ENCODE data around the gene POLR3GL.

The POLR3GL gene

GRCh38 chr1:145960468-145961108 lies 3.9 kb upstream of the POLR3GL start:
- no CpG with 5 or more reads among the region's 44 CpGs for WGBS, 2 donors (ENCODE audit: extremely low coverage in 2 of 2, insufficient read length in 2 of 2, insufficient replicate concordance in 1 of 2)
- Histone ChIP-seq H3K36me3 (replicated peaks in 1 of 2; ENCODE audit: control insufficient read depth in 2 of 2, insufficient read depth in 2 of 2, low read length in 2 of 2) (no peaks in the 10 kb centered on the region), H3K4ac (ENCODE audit: low read length) (no peak overlapping the region), H2BK5ac (ENCODE audit: low read length) (peak overlapping the region; percentile 68), H2AK5ac (ENCODE audit: low read depth, low read length) (no peak overlapping the region), H3K4me1 (ENCODE audit: control insufficient read depth in 2 of 2, insufficient read depth in 1 of 2, low read depth in 1 of 2, low read length in 2 of 2) (peaks cover 13 to 45% of the 10 kb centered on the region in 2 donors), H3K27me3 (ENCODE audit: control insufficient read depth in 3 of 3, insufficient read depth in 3 of 3, low read depth in 1 of 3, low read length in 3 of 3) (peaks cover 0 to 51% (median 18%) of the 10 kb centered on the region in 3 experiments), H2BK12ac (ENCODE audit: low read length) (no peak overlapping the region), H3K14ac (ENCODE audit: low read length) (peak overlapping the region; percentile 33), H3K23ac (ENCODE audit: low read depth, low read length, poor library complexity) (no peak overlapping the region), H2BK120ac (ENCODE audit: low read depth, low read length) (no peak overlapping the region), H3K4me2 (ENCODE audit: insufficient read depth, low read length, poor library complexity, severe bottlenecking) (peak overlapping the region; percentile 97), H3K79me1 (ENCODE audit: low read depth, low read length) (no peaks in the 10 kb centered on the region), H3K27ac (replicated peaks; ENCODE audit: low read length) (no peak overlapping the region), H2BK15ac (ENCODE audit: low read length) (peak overlapping the region; percentile 43), H2AFZ (ENCODE audit: low read length) (peak overlapping the region; percentile 96), H4K91ac (ENCODE audit: low read depth, low read length, poor library complexity) (no peak overlapping the region), H3K9ac (ENCODE audit: low read depth, low read length, poor library complexity) (no peak overlapping the region), H3K9me3 (replicated peaks in 1 of 2; ENCODE audit: control insufficient read depth in 2 of 2, insufficient read depth in 1 of 2, low read depth in 1 of 2, low read length in 2 of 2) (peaks cover 0 to 4% of the 10 kb centered on the region in 2 donors), H3K4me3 (ENCODE audit: low read length in 2 of 2) (peak overlapping the region; percentile 66 to 78), H4K8ac (ENCODE audit: low read depth, low read length) (no peak overlapping the region), H3K18ac (ENCODE audit: low read length) (peak overlapping the region; percentile 88)
- peak; percentile 73 for DNase-seq (ENCODE audit: low spot score)

DNA sequence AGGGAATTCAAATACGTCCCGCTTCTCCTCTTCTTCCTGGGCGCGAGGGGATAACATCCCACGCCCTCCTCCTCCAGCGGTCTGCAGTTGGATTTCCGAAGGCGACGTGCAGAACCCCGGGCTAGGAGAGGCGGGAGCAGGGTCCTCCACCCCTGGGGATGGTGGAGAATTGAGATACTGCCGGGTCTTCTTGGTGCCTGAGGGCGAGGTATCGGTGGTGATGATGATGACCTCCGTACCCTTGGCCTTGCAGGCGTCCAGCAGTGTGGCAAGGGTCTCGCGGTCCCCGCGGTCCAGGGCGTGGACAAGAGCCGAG lies 3.4 kb upstream of the POLR3GL start:
- H3K4me2 ChIP-seq (ENCODE audit: insufficient read depth, low read length, poor library complexity, severe bottlenecking), result peak overlapping the region; percentile 97
- peak overlapping the region; percentile 66 to 78 for H3K4me3 ChIP-seq (ENCODE audit: low read length in 2 of 2)
- peak overlapping the region; percentile 81 for H3K18ac ChIP-seq (ENCODE audit: low read length)
- H2AK5ac ChIP-seq (ENCODE audit: low read depth, low read length), result peak overlapping the region; percentile 64
- no peak for DNase-seq (ENCODE audit: low spot score)
- H3K4me1 ChIP-seq (ENCODE audit: control insufficient read depth in 2 of 2, insufficient read depth in 1 of 2, low read depth in 1 of 2, low read length in 2 of 2), result peaks cover 13 to 44% of the 10 kb centered on the region in 2 donors
- H3K9ac ChIP-seq (ENCODE audit: low read depth, low read length, poor library complexity), result peak overlapping the region; percentile 46
- H2BK120ac ChIP-seq (ENCODE audit: low read depth, low read length), result peak overlapping the region; percentile 35
- no peak overlapping the region for H3K4ac ChIP-seq (ENCODE audit: low read length)
- H4K8ac ChIP-seq (ENCODE audit: low read depth, low read length), result no peak overlapping the region
- no peaks in the 10 kb centered on the region for H3K36me3 ChIP-seq (replicated peaks in 1 of 2; ENCODE audit: control insufficient read depth in 2 of 2, insufficient read depth in 2 of 2, low read length in 2 of 2)
- H4K91ac ChIP-seq (ENCODE audit: low read depth, low read length, poor library complexity), result no peak overlapping the region
- no peak overlapping the region for H3K27ac ChIP-seq (replicated peaks; ENCODE audit: low read length)
- peaks cover 0 to 49% (median 18%) of the 10 kb centered on the region in 3 experiments for H3K27me3 ChIP-seq (ENCODE audit: control insufficient read depth in 3 of 3, insufficient read depth in 3 of 3, low read depth in 1 of 3, low read length in 3 of 3)
- H2AFZ ChIP-seq (ENCODE audit: low read length), result peak overlapping the region; percentile 96
- H2BK15ac ChIP-seq (ENCODE audit: low read length), result no peak overlapping the region
- H3K23ac ChIP-seq (ENCODE audit: low read depth, low read length, poor library complexity), result peak overlapping the region; percentile 69
- H2BK12ac ChIP-seq (ENCODE audit: low read length), result peak overlapping the region; percentile 14
- H3K14ac ChIP-seq (ENCODE audit: low read length), result no peak overlapping the region
- H2BK5ac ChIP-seq (ENCODE audit: low read length), result no peak overlapping the region
- WGBS, 2 donors (ENCODE audit: extremely low coverage in 2 of 2, insufficient read length in 2 of 2, insufficient replicate concordance in 1 of 2), result no CpG with 5 or more reads among the region's 22 CpGs
- peaks cover 0 to 4% of the 10 kb centered on the region in 2 donors for H3K9me3 ChIP-seq (replicated peaks in 1 of 2; ENCODE audit: control insufficient read depth in 2 of 2, insufficient read depth in 1 of 2, low read depth in 1 of 2, low read length in 2 of 2)
- H3K79me1 ChIP-seq (ENCODE audit: low read depth, low read length), result no peaks in the 10 kb centered on the region

- no peak overlapping the region for H3K4ac ChIP-seq (ENCODE audit: low read length)
- peak overlapping the region; percentile 69 for H3K23ac ChIP-seq (ENCODE audit: low read depth, low read length, poor library complexity)
- H3K4me1 ChIP-seq (ENCODE audit: control insufficient read depth in 2 of 2, insufficient read depth in 1 of 2, low read depth in 1 of 2, low read length in 2 of 2), result peaks cover 13 to 44% of the 10 kb centered on the region in 2 donors
- no peak overlapping the region for H2BK5ac ChIP-seq (ENCODE audit: low read length)
- no CpG with 5 or more reads among the region's 57 CpGs for WGBS, 2 donors (ENCODE audit: extremely low coverage in 2 of 2, insufficient read length in 2 of 2, insufficient replicate concordance in 1 of 2)
- peak overlapping the region; percentile 66 to 78 for H3K4me3 ChIP-seq (ENCODE audit: low read length in 2 of 2)
- no peaks in the 10 kb centered on the region for H3K36me3 ChIP-seq (replicated peaks in 1 of 2; ENCODE audit: control insufficient read depth in 2 of 2, insufficient read depth in 2 of 2, low read length in 2 of 2)
- H2BK120ac ChIP-seq (ENCODE audit: low read depth, low read length), result peak overlapping the region; percentile 35
- H2AK5ac ChIP-seq (ENCODE audit: low read depth, low read length), result peak overlapping the region; percentile 64
- no peaks in the 10 kb centered on the region for H3K79me1 ChIP-seq (ENCODE audit: low read depth, low read length)
- peak overlapping the region; percentile 14 for H2BK12ac ChIP-seq (ENCODE audit: low read length)
- H3K9ac ChIP-seq (ENCODE audit: low read depth, low read length, poor library complexity), result peak overlapping the region; percentile 46
- H3K27ac ChIP-seq (replicated peaks; ENCODE audit: low read length), result no peak overlapping the region
- H2BK15ac ChIP-seq (ENCODE audit: low read length), result no peak overlapping the region
- peak overlapping the region; percentile 81 for H3K18ac ChIP-seq (ENCODE audit: low read length)
- peaks cover 0 to 4% of the 10 kb centered on the region in 2 donors for H3K9me3 ChIP-seq (replicated peaks in 1 of 2; ENCODE audit: control insufficient read depth in 2 of 2, insufficient read depth in 1 of 2, low read depth in 1 of 2, low read length in 2 of 2)
- H3K27me3 ChIP-seq (ENCODE audit: control insufficient read depth in 3 of 3, insufficient read depth in 3 of 3, low read depth in 1 of 3, low read length in 3 of 3), result peaks cover 0 to 49% (median 18%) of the 10 kb centered on the region in 3 experiments
- no peak overlapping the region for H4K91ac ChIP-seq (ENCODE audit: low read depth, low read length, poor library complexity)
- H2AFZ ChIP-seq (ENCODE audit: low read length), result no peak overlapping the region
- no peak overlapping the region for H4K8ac ChIP-seq (ENCODE audit: low read depth, low read length)
- DNase-seq (ENCODE audit: low spot score), result no peak
- no peak overlapping the region for H3K14ac ChIP-seq (ENCODE audit: low read length)
- peak overlapping the region; percentile 97 for H3K4me2 ChIP-seq (ENCODE audit: insufficient read depth, low read length, poor library complexity, severe bottlenecking)
These were observed 2.9 kb upstream of the POLR3GL start for GRCh38 chr1:145961425-145962156.

All from neuronal stem cell (in vitro differentiated cells).